H1 (cell line): ENCODE measurements around the gene KRTAP5-6.

Experiments
- BCL11A ChIP-seq, 2 experiments: IDR thresholded peaks; one replicate each; pipeline ENCODE4 v1.6.1; 2011; ENCODE audit warnings: low read depth in 2 of 2, low read length in 2 of 2, mild to moderate bottlenecking in 2 of 2
- CEBPB ChIP-seq: IDR thresholded peaks from 2 replicates; pipeline ENCODE4 v1.6.1; 2012; ENCODE audit warnings: low read depth, low read length
- CTCF ChIP-seq, 3 experiments: IDR thresholded peaks; 1 replicate in 2 of 3; 2 replicates in 1 of 3; pipeline versions ENCODE4 v1.5.1 to v1.6.1; 2011; ENCODE audit warnings: low read length in 3 of 3, mild to moderate bottlenecking in 3 of 3, inconsistent platforms in 2 of 3, low read depth in 1 of 3, moderate library complexity in 1 of 3; ENCODE audit not compliant: insufficient read depth in 1 of 3; ENCODE audit errors: control extremely low read depth in 1 of 3
- EP300 ChIP-seq, 2 experiments: IDR thresholded peaks; 1 replicate in 1 of 2; 2 replicates in 1 of 2; pipeline ENCODE4 v1.6.1; 2011 to 2012; ENCODE audit warnings: low read depth in 2 of 2, low read length in 2 of 2, mild to moderate bottlenecking in 2 of 2, borderline replicate concordance in 1 of 2, inconsistent platforms in 1 of 2, moderate library complexity in 1 of 2
- KDM1A ChIP-seq: fragments of 200-600, 300-600 bp; sonication (generic); IDR thresholded peaks from 2 replicates; pipeline ENCODE4 v1.7.1; 2016; ENCODE audit warnings: mild to moderate bottlenecking, low read length, borderline replicate concordance
- POLR2A ChIP-seq, 2 experiments: IDR thresholded peaks; 1 replicate in 1 of 2; 2 replicates in 1 of 2; pipeline ENCODE4 v1.6.1; 2011; ENCODE audit warnings: low read depth in 2 of 2, low read length in 2 of 2, mild to moderate bottlenecking in 2 of 2; ENCODE audit errors: control extremely low read depth in 1 of 2
- POLR2AphosphoS5 ChIP-seq: IDR thresholded peaks from 2 replicates; pipeline ENCODE4 v1.6.1; 2011; ENCODE audit warnings: low read depth, low read length
- YY1 ChIP-seq: IDR thresholded peaks from 2 replicates; pipeline ENCODE4 v1.6.1; 2011; ENCODE audit warnings: low read depth, mild to moderate bottlenecking, low read length
- ZNF274 ChIP-seq: IDR thresholded peaks from 2 replicates; pipeline ENCODE4 v1.7.0; 2012; ENCODE audit warnings: low read length, borderline replicate concordance; ENCODE audit errors: extremely low read depth
- TF ChIP-seq, protein P1 (sequence below): IDR thresholded peaks from 2 replicates; pipeline ENCODE4 v1.6.1; 2011; ENCODE audit warnings: low read length, improper control_type of control experiment
- TF ChIP-seq, protein P2 (sequence below): IDR thresholded peaks from 2 replicates; pipeline ENCODE4 v1.6.1; 2012; ENCODE audit warnings: low read length, inconsistent platforms

DNA sequence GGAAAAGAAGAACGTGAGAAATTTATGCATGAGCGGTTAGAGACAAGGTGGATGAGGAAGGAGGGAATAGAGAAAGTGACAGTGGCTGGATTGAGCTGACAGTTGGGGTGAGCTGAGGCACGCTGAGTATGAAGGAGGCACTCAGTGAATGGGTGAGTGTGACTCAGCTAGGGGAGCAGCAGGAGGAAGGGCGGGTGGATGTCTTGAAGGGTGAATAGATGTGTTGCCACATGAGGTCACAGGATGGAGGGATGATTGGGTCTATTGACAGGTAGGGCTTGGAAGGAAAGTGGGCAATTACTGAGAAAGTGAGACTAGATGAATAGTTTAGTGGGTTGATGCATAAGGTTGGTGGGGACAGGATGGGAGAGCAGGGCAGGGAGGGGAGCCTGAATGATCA, 45.4 kb downstream of the KRTAP5-6 start:
- TF ChIP-seq EP300 (IDR thresholded peaks at IDR 0.05; ENCODE audit: borderline replicate concordance in 1 of 2, low read depth in 2 of 2, low read length in 2 of 2) = no peak
- no peak for TF ChIP-seq CTCF (IDR thresholded peaks at IDR 0.05; ENCODE audit: control extremely low read depth in 1 of 3, insufficient read depth in 1 of 3, low read depth in 1 of 3, low read length in 3 of 3)
- TF ChIP-seq, protein P1, sequence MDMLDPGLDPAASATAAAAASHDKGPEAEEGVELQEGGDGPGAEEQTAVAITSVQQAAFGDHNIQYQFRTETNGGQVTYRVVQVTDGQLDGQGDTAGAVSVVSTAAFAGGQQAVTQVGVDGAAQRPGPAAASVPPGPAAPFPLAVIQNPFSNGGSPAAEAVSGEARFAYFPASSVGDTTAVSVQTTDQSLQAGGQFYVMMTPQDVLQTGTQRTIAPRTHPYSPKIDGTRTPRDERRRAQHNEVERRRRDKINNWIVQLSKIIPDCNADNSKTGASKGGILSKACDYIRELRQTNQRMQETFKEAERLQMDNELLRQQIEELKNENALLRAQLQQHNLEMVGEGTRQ = no peak
- TF ChIP-seq, protein P2, sequence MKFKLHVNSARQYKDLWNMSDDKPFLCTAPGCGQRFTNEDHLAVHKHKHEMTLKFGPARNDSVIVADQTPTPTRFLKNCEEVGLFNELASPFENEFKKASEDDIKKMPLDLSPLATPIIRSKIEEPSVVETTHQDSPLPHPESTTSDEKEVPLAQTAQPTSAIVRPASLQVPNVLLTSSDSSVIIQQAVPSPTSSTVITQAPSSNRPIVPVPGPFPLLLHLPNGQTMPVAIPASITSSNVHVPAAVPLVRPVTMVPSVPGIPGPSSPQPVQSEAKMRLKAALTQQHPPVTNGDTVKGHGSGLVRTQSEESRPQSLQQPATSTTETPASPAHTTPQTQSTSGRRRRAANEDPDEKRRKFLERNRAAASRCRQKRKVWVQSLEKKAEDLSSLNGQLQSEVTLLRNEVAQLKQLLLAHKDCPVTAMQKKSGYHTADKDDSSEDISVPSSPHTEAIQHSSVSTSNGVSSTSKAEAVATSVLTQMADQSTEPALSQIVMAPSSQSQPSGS = no peak
- TF ChIP-seq CEBPB = no peak
- TF ChIP-seq POLR2AphosphoS5 = no peak
- TF ChIP-seq POLR2A (IDR thresholded peaks at IDR 0.05; ENCODE audit: control extremely low read depth in 1 of 2, low read depth in 2 of 2, low read length in 2 of 2) = no peak
- TF ChIP-seq YY1 = no peak
- TF ChIP-seq KDM1A = no peak
- TF ChIP-seq ZNF274 = no peak
- no peak for TF ChIP-seq BCL11A (IDR thresholded peaks at IDR 0.05; ENCODE audit: low read depth in 2 of 2, low read length in 2 of 2)
